HG02798 (cell line): ENCODE measurements around the gene YAF2.

Source experiments
- ATAC-seq: cut with Tn5 transposase; IDR thresholded peaks from one replicate; pipeline ENCODE4 v1.9.1; 2021; ENCODE audit warnings: mild to moderate bottlenecking; ENCODE audit not compliant: unreplicated experiment, poor library complexity

YAF2 gene

DNA sequence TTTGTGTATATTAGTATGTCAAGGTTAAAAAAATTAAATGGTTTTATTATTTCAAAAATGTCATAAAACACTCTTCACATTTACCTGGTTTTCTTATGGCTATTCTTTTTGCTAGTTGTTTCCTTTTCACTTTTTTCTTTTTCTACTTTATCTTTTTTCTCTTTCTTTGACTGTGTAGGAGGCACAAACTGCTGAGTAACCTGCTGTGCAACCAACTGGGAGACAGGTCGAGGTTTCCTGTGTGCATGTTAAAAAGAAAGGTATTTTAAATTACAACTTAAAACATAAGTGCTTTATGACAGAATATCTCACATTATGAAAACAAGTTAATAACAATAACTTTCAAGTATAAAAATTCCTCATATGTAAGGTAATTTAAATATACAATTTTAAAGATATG is 76.5 kb downstream of the YAF2 start:
- ATAC-seq = no peak

DNA sequence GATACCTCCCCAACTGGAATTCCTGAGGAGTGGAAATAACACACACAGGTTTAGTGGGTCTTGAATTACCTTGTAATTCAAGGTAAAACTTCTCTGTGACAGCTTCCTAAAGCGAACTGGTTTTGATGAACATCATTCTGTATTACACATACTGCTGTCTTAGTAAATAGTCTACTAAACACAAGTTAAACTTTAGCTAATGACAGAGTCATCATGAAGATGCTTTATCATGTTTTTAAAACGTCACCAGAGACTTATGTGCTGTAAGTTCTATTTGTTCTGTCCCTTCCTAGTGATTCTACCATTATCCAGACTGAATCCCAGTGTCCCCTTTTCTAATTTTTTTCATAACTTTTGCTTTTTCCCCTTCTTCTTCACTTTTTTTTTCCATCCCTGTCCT is 81.8 kb downstream of the YAF2 start:
- ATAC-seq = no peak

DNA sequence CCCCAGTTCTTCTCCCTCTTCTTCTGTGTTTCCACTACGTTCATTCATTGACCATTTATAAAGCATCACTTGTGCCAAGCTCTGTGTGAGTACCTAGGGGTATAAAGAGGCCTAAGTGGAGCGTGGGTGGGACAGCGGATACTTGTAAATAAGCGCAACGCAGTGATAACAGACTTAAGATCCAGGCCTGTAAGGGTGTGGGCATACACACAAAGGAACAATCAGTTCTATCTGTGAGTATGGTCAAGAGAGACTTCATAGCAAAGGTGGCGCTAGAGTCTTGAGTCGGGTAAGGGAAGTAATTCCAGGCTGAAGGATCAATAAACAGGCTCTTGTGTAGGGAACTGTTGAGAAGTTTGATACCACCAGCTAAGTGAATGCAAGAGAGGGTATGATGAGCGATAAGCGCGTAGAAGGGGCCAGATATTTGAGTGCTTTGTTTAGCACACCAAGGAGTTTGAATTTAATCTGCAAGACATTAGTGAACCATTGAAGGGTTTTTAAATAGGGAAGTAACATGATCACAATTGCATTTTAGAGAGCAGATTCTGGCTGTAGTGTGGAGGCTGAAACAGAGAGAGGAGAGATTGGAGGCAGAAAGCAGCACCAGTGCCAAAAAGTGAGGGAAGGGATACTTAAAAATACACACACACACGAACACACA is 92.4 kb downstream of the YAF2 start:
- no peak for ATAC-seq

DNA sequence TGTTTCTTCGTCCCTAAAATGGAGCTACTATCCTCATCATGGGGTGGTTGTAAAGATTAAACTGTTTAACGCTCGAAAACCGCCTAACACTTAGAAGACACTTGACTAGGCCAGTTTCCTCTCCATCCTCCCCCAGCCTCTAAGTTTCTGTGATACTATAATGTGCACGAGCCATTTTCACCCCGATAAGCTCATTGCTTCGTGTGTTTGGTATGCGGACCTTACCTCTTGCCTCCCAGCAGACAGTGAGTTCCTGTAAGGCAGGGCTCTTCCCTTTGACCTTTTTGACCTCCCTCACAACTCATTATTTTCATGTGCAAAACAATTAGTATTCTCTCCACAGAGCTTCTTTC is 92.9 kb downstream of the YAF2 start:
- no peak for ATAC-seq

DNA sequence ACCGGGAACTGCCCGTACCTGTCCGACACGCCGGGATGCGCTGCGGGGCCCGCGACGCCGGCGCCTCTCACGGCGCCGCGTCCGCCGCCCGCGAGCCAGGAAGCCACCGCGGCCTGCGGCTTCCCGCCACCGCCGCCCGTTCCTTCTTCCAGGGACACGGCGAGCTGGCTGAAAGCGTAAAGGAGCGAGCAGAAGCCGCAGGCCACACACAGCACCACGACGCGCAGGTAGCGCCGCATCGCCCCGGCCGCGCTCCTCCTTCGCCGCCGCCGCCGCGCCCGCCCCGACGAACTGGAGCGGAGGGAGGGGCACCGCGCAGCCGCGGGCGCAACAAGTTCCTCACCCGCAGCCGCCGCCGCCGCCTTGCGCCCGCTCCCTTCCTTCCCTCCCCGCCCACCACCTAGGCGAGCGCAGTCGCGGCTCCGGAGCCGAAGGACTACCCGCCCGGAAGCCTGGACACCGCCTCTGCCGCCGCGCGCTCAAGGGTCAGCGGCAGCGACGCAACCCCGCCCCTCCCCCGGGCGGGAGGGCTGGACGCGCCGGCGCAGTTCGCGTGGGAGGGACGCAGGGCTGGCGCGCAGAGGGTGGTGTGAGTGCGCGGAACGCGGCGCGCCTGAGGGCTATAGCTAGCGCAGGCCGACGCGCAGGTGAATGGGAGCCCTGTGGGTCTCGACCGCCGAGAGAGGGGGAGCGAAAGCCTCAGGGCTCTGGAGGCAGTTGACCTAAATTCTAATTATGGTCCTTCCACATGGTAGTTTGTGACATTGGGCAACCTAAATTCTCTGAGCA is 93.4 kb downstream of the YAF2 start, which contains the start of gene GXYLT1:
GXYLT1 (minus strand) TSS at position 467 of the 789 bp plus-strand sequence; CDS start at position 239, 228 bp downstream.
- peak; percentile 95 for ATAC-seq

DNA sequence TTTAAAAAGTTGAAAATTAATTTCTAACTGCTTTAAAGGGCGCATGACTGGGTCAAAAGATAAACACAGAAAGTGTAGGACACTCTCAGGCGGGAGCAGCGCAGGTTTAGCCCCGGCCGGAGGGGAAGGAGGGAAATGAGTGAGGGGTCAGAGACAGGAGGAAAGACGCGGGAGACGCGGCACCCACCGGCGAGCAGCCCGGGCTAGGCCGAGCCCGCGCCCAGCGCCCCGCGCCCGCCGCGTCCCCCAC is 94.0 kb downstream of the YAF2 start:
- ATAC-seq = no peak

DNA sequence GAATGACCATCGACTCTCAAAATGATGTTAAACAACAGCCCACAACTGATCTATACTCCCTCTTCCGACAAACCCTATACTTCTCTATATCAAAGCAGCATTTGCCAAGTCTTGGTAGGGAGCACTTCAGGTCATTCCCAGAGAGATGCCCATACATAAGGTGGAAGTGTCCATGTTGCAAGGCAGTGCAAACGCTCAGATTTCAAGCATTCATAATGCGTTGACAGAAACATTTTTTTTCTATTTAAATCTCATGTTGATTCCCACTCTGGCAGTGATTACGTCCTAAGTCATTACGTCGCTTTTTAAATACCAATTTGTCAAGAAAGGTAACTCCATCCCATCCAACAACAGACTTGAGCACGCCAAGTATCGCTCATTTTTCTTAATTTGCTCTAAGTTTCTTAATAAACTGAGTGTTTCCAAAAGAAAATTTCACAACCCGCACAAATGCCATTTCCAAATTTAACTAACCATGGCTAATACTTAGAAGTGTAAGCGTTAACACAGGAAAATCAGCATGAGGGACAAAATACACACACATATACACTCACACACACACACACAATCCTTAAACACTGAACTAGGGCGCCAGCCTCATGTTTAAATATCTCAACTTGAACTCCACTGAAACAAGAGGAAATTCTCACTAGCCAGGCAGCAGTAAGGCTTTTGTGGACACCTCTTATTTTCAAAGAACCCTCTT is 94.4 kb downstream of the YAF2 start:
- ATAC-seq = no peak

DNA sequence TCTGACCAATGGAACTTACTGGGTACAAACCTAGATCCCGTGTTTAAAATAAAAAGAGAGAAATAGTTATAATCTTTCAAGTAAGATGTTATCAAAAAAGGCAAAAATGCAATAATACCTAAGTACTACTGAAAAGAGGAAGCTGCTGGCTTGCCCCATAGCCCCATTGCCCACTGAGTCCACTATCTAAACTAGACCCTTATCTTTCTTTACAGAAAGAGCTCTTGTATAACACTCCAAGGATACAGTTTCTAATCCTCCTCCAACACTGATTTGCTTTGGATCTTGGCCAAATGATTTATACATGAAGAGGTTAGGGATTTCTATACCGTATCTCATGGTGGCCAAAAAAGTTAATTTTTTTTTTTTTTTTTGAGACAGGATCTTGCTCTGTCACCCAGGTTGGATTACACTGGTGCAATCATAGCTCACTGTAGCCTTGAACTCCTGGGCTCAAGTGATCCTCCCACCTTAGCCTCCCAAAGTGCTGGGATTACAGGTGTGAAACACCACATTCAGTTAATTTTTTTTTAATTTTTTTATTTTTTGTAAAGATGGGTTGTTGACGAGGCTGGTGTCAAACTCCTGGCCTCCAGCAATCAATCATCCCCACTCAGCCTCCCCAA is 96.0 kb downstream of the YAF2 start:
- no peak for ATAC-seq

DNA sequence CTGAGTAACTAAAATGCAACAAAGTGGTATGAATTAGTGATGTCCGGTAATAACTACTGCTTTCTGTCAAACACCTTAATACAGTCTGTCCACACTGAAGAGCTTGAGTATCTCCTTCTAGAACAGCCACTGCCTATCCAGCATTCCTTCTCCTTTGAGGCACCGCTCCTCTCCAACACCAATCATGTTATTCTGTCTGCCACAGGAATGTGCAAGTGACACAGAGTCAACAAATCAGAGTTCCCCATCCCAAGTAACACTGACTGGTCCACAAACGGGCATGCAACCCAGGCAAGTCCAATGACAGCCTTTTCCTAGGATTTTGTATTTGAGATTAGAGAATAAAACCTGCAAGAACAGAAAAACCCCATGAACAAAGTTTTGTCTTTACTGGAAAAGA is 97.1 kb downstream of the YAF2 start:
- ATAC-seq = no peak

DNA sequence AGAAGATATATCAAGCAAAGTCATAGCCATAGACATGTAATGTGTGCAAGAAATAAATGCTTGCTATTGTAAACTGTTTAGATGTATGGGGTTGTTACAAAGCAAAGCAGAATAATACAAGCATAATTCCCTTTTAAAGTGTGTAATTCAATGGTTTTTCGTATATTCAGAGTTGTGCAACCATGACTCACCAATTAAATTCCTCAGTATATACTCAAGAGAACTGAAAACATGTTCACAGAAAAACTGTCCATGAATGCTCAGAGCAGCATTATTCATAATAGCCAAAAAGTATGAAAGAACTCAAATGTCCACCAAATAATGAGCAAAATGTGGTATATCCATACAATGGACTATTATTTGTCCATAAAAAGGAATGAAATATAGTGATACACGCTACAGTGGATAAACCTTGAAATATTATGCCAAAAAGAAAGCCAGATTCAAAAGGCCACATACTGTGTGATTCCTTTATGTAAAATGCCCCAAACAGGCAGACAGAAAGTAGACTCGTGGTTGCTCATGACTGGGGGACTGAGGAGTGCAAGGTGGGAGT is 102.7 kb downstream of the YAF2 start:
- no peak for ATAC-seq

DNA sequence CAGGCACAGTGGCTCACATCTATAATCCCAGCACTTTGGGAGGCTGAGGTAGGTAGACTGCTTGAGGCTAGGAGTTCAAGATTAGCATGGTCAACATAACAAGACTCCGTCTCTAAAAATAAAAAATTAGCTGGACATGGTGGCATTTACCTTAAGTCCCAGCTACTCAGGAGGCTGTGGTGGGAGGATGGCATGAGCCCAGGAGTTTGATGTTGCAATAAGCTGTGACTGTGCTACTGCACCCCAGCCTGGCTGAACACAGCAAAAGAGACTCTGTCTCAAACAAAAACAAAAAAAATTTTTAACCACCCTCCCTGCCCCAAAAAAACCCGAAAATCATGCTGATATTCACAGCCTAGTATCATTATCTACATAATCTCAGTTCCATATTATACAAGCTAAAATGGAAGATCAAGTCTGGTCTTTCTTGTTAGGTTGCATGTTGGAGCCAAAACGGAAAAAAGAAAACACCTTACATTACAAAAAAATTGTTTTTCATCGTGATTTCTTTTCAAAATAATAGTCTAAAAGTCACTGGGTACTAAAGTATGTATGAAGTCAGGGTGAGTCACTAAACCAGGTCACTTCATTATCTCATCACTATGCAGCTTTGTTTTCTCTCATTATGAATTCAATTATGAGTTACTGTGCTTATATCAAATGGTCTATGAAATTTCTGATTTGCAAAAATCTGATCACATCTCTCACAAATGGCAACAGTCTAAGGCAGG is 107.2 kb downstream of the YAF2 start:
- ATAC-seq = no peak

DNA sequence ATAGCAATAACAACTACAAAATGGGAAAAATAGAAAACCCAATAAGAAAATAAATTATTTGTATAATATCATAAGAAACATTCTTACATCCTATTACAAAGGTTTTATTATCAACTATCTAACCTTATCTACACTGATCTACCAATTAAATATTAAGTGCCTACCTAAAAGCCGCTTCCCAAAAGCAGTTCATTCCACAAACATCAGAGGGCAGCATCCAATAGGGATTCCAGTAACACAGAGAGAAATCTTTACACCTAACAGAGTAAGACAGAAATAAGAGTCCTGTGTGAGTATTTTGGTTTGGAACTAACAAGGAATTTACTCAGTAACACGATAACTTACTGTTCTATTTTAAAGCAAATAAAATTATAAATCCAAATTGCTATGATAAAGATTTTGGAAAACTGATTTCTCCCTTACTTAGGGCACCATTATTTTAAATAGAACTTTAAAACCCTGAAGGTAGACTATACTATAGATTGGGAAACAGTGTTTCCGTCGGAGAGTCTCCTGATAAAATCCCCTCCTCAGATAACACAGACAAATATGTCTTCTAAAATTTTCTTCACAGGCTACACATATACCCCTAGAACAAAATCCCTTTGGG is 108.3 kb downstream of the YAF2 start:
- no peak for ATAC-seq

DNA sequence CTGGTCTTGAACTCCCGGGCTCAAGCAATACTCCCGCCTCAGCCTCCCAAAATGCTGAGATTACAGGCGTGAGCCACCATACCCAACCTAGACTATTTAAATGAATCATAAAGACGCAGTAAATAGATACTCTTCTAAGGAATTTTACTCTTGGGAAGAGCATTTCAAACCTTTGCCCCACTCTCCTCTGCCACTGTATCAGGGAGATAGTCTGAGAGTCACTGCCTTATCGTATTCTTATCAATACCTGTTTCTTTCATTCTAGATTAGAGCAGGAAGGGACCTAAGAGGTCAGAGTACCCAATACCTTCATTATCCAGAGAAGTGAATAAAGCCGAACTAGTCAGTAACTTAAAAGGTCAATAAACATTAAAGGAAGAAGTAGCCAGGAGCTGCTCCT is 109.2 kb downstream of the YAF2 start:
- ATAC-seq = no peak

DNA sequence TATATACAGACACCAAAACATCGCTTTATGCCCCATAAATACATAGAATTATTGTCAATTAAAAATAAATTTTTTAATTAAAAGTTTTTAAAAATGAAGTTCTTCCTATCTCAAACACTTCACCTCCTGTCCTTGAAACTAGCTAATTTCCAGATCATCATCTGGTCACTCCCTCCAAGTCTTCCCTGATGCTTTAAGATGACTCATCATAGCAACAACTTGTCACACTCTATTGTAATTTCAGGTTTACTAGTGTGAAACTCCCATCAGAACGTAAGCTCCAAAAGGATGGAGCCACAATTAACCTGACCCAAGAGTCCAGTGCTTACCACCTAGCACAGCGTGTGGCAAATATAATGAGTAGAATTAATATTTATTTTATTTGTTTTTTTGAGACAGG is 109.7 kb downstream of the YAF2 start:
- ATAC-seq = no peak

DNA sequence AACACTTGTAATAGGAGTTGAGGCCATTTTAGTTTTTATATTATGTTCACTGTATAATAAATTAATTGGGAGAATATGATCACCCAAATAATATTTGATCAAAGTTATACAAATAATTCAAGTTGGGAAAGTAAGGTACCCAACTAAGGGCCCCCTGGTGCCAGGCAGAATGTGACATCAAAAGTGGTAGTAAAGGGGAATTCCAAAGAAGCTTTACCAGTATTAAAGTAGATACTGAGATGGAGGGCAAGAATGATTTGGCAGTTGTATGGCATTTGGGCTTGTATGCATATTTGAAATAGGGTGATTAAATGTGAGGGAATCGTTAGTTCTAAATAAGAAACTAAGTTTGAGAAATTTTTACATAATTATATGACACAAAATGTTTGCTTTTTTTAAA is 111.1 kb downstream of the YAF2 start:
- no peak for ATAC-seq

DNA sequence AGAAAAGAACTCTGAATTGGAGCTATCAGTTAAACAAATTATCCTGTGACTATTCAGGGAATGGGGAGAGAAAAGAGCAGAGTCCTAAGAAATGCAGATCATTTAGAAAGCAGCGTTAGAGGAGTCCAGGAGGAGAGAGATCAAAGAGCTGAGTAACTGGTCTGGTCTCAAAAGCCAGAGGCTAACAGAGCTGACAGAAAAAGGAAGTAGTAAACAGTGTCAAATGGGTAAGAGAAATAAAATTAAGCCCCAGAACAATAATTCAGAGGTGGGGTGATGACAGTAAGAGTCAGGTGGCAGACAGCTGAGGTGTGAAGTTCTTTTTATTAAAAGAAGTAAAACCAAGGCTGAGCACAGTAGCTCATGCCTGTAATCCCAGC is 112.7 kb downstream of the YAF2 start:
- ATAC-seq = no peak

DNA sequence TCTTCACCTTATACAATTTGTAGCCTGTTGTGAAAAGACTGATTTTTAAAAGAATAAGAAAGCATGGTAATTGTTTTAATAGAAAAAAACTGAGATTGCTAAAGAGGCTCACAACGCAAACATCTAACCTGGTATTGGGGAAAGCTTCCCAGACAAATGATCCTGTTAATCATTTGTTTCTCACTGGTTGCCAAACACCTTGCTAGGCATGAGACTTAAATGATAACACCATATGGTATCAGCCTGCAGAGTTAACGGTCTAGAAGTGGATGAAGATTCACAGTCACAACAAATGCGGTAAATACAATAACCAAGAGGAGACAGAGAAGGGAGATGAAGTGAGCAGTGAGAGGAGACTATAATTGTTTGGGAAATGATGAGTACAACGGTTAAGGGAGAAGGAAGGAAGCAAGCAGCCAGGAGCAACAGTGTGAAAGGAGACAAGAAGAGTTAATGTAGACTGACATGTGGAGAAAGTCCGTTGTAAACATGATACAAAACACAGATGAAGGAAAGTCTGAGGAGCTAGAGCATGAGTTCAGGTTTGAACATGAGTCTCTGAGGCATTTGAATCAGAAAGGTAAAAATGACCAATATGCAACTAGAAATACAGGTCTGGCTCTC is 113.2 kb downstream of the YAF2 start:
- ATAC-seq = no peak

DNA sequence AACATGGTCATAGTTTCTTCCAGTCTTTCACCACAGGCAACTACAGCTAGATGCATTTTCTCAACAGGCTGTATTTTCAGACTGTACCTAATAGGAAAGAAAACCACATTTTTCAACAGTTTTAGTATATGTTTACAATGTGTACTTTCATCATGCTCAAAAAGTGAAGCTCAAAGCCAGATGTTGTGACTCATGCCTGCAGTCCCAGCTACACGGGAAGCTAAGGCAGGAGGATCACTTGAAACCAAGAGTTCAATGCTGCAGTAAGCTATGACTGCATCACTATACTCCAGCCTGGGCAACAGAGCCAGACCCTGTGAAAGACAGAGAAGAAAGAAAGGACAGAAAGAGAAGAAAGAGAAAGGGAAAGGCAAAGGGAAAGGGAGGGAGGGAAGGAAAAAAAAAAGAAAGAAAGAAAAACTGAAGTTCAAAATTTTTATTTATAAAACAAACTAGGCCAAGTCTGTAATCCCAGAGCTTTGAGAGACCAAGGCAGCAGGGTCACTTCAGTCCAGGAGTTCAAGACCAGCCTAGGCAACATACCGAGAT is 118.9 kb downstream of the YAF2 start:
- peak; percentile 54 for ATAC-seq
